ENCODE results near the gene SUPT5H. TPM values are rescaled to one million over a fixed set of nuclear protein-coding genes. Genes with fewer than 3 reads are reported as not detected.

The SUPT5H gene
- total and polyA plus RNA-seq, 2 of the 4 experiments (the other 2 are of a cell fraction): 75.3 to 116 TPM

DNA sequence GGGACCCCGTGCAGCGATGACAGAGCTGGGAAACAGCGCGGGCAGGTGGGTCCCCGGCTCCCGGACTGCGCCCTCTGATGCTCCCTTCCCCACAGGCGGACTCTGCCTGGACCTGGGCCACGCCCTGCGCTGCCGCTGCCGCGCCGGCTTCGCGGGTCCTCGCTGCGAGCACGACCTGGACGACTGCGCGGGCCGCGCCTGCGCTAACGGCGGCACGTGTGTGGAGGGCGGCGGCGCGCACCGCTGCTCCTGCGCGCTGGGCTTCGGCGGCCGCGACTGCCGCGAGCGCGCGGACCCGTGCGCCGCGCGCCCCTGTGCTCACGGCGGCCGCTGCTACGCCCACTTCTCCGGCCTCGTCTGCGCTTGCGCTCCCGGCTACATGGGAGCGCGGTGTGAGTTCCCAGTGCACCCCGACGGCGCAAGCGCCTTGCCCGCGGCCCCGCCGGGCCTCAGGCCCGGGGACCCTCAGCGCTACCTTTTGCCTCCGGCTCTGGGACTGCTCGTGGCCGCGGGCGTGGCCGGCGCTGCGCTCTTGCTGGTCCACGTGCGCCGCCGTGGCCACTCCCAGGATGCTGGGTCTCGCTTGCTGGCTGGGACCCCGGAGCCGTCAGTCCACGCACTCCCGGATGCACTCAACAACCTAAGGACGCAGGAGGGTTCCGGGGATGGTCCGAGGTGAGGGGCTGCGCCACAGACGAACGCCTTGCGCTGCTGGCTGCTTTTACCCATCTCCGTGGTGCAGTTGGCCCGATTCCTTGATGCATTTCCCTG is 61.7 kb downstream of the SUPT5H start (continued):
- no peak for TF ChIP-seq NFE2L2 (IDR thresholded peaks at IDR 0.05; ENCODE audit: low read depth, low read length)
- no peak for TF ChIP-seq MAZ (IDR thresholded peaks at IDR 0.05; ENCODE audit: borderline replicate concordance, low read depth, low read length)

DNA sequence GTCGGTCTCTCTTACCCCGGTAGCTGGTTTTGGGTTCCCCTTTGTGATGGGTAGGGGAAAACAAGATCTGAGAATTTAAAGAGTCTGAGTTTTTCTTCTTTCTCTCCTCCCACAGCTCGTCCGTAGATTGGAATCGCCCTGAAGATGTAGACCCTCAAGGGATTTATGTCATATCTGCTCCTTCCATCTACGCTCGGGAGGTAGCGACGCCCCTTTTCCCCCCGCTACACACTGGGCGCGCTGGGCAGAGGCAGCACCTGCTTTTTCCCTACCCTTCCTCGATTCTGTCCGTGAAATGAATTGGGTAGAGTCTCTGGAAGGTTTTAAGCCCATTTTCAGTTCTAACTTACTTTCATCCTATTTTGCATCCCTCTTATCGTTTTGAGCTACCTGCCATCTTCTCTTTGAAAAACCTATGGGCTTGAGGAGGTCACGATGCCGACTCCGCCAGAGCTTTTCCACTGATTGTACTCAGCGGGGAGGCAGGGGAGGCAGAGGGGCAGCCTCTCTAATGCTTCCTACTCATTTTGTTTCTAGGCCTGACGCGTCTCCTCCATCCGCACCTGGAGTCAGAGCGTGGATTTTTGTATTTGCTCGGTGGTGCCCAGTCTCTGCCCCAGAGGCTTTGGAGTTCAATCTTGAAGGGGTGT is 62.5 kb downstream of the SUPT5H start:
- no peak overlapping the region for H2BK5ac ChIP-seq (ENCODE audit: low read depth, low read length, poor library complexity, severe bottlenecking)
- H2AK9ac ChIP-seq (replicated peaks; ENCODE audit: low read depth, low read length, poor library complexity): peak overlapping the region; percentile 93
- ATAC-seq (ENCODE audit: low read depth) (no peak), DNase-seq (no peak)
- H3K9me3 ChIP-seq (ENCODE audit: control insufficient read depth, insufficient read depth, low read length): no peaks in the 10 kb centered on the region
- no peak overlapping the region for H3K18ac ChIP-seq (ENCODE audit: low read depth, low read length)
- BruUV-seq (replicated peaks): no TSS peak
- no peaks in the 10 kb centered on the region for H3K4me1 ChIP-seq (ENCODE audit: control insufficient read depth, insufficient read depth, low read length)
- H4K5ac ChIP-seq (ENCODE audit: low read depth, low read length): no peak overlapping the region
- peak overlapping the region; percentile 59 for H2AK5ac ChIP-seq (ENCODE audit: low read depth, low read length)
- no peak overlapping the region for H2BK15ac ChIP-seq (ENCODE audit: low read depth, low read length)
- no peak overlapping the region for H2BK20ac ChIP-seq (ENCODE audit: low read depth, low read length)
- ChIA-PET POLR2A (ENCODE audit: unreplicated experiment) (no interaction called here), CTCF (no interaction called here)
- peak overlapping the region; percentile 75 for H3K4me2 ChIP-seq (ENCODE audit: low read depth, low read length)
- H4K20me1 ChIP-seq (ENCODE audit: insufficient read depth, low read length): no peaks in the 10 kb centered on the region
- intact Hi-C loops (cut with micrococcal nuclease): no loop called here
- in situ Hi-C loops (cut with MboI; ENCODE audit: low sequenced_read_pairs): no loop called here
- H4K91ac ChIP-seq (ENCODE audit: insufficient read depth, low read depth, low read length): no peak overlapping the region
- dilution Hi-C loops (cut with HindIII; ENCODE audit: low sequenced_read_pairs, unreplicated experiment): no loop called here
- no peak for TF ChIP-seq POLR2A (IDR thresholded peaks at IDR 0.05; ENCODE audit: low read depth, low read length)
- TF ChIP-seq MAFK (IDR thresholded peaks at IDR 0.05; ENCODE audit: low read depth, low read length): no peak
- no peak for TF ChIP-seq SMC3 (IDR thresholded peaks at IDR 0.05; ENCODE audit: low read depth, low read length)
- no peak for TF ChIP-seq BHLHE40 (IDR thresholded peaks at IDR 0.05; ENCODE audit: low read depth, low read length)
- TF ChIP-seq CEBPB (IDR thresholded peaks at IDR 0.05; ENCODE audit: low read depth, low read length): no peak
- H2BK120ac ChIP-seq (ENCODE audit: low read depth, low read length): no peak overlapping the region
- peak overlapping the region; percentile 97 for H2AFZ ChIP-seq (replicated peaks; ENCODE audit: low read length, poor library complexity)
- 80% methylated on average over 2 of the region's 24 CpGs; no CpG with 5 or more reads in 1 of the 2 experiments for WGBS, 2 experiments (ENCODE audit: extremely low coverage in 2 of 2, insufficient read length in 1 of 2)
- peak overlapping the region; percentile 33; the same call in 1 of the 2 replicates for H3K9ac ChIP-seq (ENCODE audit: low read depth, low read length)
- H3K4me3 ChIP-seq (ENCODE audit: insufficient read depth, low read depth, low read length): peak overlapping the region; percentile 65
- no peaks in the 10 kb centered on the region for H3K36me3 ChIP-seq (ENCODE audit: control insufficient read depth, insufficient read depth, low read length)
- no peak overlapping the region for H3K56ac ChIP-seq (ENCODE audit: extremely low read depth, insufficient read depth, low read length)
- H3K9me1 ChIP-seq (ENCODE audit: insufficient read depth, low read length): peaks cover 3% of the 10 kb centered on the region; the same call in 1 of the 2 replicates
- peaks cover 25% of the 10 kb centered on the region for H3K27me3 ChIP-seq (ENCODE audit: control insufficient read depth, insufficient read depth, low read length)
- no peak overlapping the region; the same call in 1 of the 2 replicates for H3K14ac ChIP-seq (replicated peaks; ENCODE audit: low read depth, low read length)
- H3K23ac ChIP-seq (ENCODE audit: low read depth, low read length): 0 out of 2 replicates have a peak overlapping the region, but pooled peaks have one; percentile 85
- no peak overlapping the region for H3K27ac ChIP-seq (ENCODE audit: insufficient read depth, low read length)
- H4K8ac ChIP-seq (ENCODE audit: low read depth in 2 of 2, low read length in 2 of 2): peak overlapping the region; percentile 66 to 97; a peak in 3 of 4 replicates
- H3K4ac ChIP-seq (ENCODE audit: low read depth, low read length): peak overlapping the region; percentile 50; the same call in 1 of the 2 replicates
- H3K79me1 ChIP-seq (ENCODE audit: low read depth in 1 of 2, low read length in 2 of 2): no peaks in the 10 kb centered on the region
